ENCODE measurements around the gene USB1. TPM values are rescaled to one million over a fixed set of nuclear protein-coding genes. Genes with fewer than 3 reads are reported as not detected.

Gene USB1
- total RNA-seq, 1 experiment from 2014 or later, result 91.2 TPM

DNA sequence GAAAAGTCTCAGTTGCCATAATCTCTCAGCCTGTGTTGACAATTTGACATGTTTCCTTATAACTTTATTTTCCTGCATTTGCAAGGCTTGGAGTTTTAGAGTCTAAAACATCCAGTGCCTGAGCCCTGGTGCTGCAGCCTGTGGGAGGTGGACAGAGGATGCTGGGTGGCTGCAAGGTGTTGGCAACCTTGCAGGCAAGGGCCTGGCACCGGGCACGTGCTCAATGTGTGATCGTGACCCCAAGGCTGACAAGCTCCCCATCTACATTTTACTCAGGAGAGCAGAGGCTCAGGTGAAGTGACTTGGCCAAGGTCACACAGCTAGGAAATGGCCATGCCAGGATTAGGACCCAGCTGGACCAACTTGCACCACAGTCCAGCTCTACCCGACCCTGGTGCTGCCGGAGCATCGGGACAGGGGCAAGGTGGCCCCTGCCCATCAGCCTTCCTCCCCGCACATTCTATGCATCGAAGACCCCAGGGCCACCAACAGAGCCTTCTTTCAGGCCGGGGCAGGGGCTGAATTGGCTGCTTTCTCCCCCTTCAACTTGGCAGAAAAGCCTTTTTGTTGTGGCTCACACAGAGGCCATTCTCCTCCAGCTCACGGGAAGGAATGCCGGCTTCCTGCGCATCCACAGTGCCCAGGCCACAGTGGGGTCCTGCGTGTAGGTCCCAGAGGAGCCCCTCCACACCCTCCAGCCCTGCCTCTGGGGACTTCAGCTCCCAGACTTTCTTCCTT lies 47.5 kb downstream of the USB1 start:
- no peak for TF ChIP-seq CTCF (IDR thresholded peaks at IDR 0.05; ENCODE audit: insufficient read depth in 1 of 2, low read depth in 1 of 2, low read length in 1 of 2, severe bottlenecking in 1 of 2, unreplicated experiment in 1 of 2)
- intact Hi-C loops (cut with micrococcal nuclease; ENCODE audit: unreplicated experiment), result no loop called here
- Mint-ChIP-seq H3K27me3 (ENCODE audit: insufficient read depth, unreplicated experiment) (no peaks in the 10 kb centered on the region), H3K36me3 (ENCODE audit: insufficient read depth, unreplicated experiment) (no peaks in the 10 kb centered on the region), H3K27ac (ENCODE audit: unreplicated experiment) (no peak overlapping the region), H3K9me3 (ENCODE audit: unreplicated experiment) (no peaks in the 10 kb centered on the region), H3K4me3 (ENCODE audit: unreplicated experiment) (no peak overlapping the region), H3K4me1 (ENCODE audit: low read depth, unreplicated experiment) (peaks cover 5% of the 10 kb centered on the region)
- BruUV-seq (replicated peaks), result no TSS peak
- H3K36me3 ChIP-seq (ENCODE audit: control insufficient read depth, insufficient read depth, low read length), result no peaks in the 10 kb centered on the region
- DNase-seq, result no peak
- no peaks in the 10 kb centered on the region for H3K27me3 ChIP-seq (replicated peaks; ENCODE audit: control insufficient read depth, insufficient read depth, low read length)
- POLR2A ChIA-PET, result interaction anchor here (1.6 kb wide), 1 partner anchor 81 kb away, joined by 4 read pairs; the partner anchor contains the start of gene CFAP20
- no peaks in the 10 kb centered on the region for H3K9me3 ChIP-seq
- no peak overlapping the region for H3K4me3 ChIP-seq (ENCODE audit: low read depth, low read length)
- peaks cover 14% of the 10 kb centered on the region; the same call in 1 of the 2 replicates for H3K4me1 ChIP-seq
- CTCF ChIA-PET, result interaction anchor here (1.8 kb wide), 1 partner anchor 81 kb away, joined by 4 read pairs; the partner anchor contains the start of gene CFAP20

DNA sequence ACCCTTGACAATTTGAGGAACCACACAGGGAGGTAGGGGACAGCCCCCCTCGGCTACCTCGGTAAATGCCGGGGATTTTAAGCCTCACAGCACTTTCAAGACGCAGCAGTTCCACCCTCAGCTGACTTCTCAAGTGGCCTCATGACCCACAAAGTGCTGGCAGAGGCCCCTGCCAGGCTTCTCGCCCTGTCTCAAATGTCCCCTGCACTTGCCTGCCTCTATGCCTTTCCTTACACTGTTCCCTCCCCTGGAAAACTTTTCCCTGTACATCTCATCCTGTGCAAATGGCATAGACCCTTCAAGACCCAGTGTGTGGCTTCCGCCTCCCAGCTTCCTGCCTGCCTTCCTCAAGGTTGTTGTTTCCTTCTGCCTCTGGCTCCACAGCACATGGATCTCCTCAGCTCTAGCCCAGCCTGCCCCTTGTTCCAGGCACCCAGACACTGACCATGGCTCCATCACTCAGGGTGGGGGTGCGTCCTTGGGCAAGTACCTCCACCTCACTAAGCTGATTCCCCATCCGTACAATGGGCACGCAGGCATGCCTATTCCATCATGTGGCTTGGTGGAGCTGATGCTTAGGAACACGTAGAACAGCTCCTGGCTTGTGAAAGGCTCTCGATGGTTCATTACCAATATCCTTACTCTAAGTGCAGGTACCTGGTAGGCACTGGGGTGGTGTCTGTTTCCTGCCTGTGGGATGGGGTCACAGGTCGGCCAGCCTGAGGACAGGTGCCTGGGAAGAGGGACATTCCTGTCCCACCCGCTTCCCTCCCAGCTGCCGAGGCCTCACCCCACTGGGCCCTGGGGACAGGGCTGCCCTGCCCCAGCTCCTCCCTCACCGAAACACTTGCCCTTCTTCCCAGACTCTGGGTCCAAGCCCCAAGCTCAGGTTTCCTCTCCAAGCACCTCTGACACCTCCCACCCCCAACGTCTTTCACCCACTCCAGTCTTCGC lies 48.3 kb downstream of the USB1 start:
- Mint-ChIP-seq H3K27me3 (ENCODE audit: insufficient read depth, unreplicated experiment) (no peaks in the 10 kb centered on the region), H3K4me1 (ENCODE audit: low read depth, unreplicated experiment) (peaks cover 5% of the 10 kb centered on the region), H3K36me3 (ENCODE audit: insufficient read depth, unreplicated experiment) (no peaks in the 10 kb centered on the region), H3K9me3 (ENCODE audit: unreplicated experiment) (no peaks in the 10 kb centered on the region), H3K27ac (ENCODE audit: unreplicated experiment) (peak overlapping the region; percentile 20), H3K4me3 (ENCODE audit: unreplicated experiment) (no peak overlapping the region)
- POLR2A ChIA-PET, result interaction anchor here (0.5 kb wide), 1 partner anchor 51 kb away, joined by 6 read pairs; no protein-coding TSS in a partner anchor
- peak in 1 of 2 experiments; percentile 42 for DNase-seq
- intact Hi-C loops (cut with micrococcal nuclease; ENCODE audit: unreplicated experiment), result no loop called here
- BruUV-seq (replicated peaks), result no TSS peak
- no peaks in the 10 kb centered on the region for H3K9me3 ChIP-seq
- H3K27me3 ChIP-seq (replicated peaks; ENCODE audit: control insufficient read depth, insufficient read depth, low read length), result no peaks in the 10 kb centered on the region
- no peaks in the 10 kb centered on the region for H3K36me3 ChIP-seq (ENCODE audit: control insufficient read depth, insufficient read depth, low read length)
- H3K4me1 ChIP-seq, result peaks cover 14% of the 10 kb centered on the region; the same call in 1 of the 2 replicates
- CTCF ChIA-PET, result interaction anchor here (0.6 to 1.8 kb wide), 2 partner anchors 52 to 80 kb away, joined by 3 to 4 read pairs; partner anchors contain the start of gene CFAP20
- H3K4me3 ChIP-seq (ENCODE audit: low read depth, low read length), result no peak overlapping the region
- TF ChIP-seq CTCF (IDR thresholded peaks at IDR 0.05; ENCODE audit: insufficient read depth in 1 of 2, low read depth in 1 of 2, low read length in 1 of 2, severe bottlenecking in 1 of 2, unreplicated experiment in 1 of 2), result no peak

DNA sequence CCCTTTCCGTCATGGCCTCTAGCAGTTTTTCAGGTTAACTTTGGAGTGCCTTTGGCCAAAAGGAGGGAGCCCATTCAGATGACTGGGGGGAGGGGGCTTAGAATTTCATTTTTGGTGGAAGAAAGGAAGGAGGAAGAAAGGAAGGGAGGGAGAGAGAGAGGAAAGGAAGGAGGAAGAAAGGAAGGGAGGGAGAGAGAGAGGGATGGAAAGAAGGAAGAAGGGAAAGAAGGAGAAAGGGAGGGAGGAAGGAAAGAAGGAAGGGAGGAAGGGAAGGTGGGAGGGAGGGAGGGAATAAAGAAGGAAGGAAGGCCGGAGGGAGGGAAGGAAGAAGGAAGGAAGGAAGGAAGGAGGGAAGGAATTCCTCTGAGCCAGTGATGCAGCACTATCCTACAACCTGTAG lies 50.1 kb downstream of the USB1 start:
- H3K9me3 Mint-ChIP-seq (ENCODE audit: unreplicated experiment), result no peaks in the 10 kb centered on the region
- no peak overlapping the region for H3K27ac Mint-ChIP-seq (ENCODE audit: unreplicated experiment)
- intact Hi-C loops (cut with micrococcal nuclease; ENCODE audit: unreplicated experiment), result no loop called here
- Histone ChIP-seq H3K4me1 (peaks cover 14% of the 10 kb centered on the region; the same call in 1 of the 2 replicates), H3K36me3 (ENCODE audit: control insufficient read depth, insufficient read depth, low read length) (no peaks in the 10 kb centered on the region), H3K4me3 (ENCODE audit: low read depth, low read length) (no peak overlapping the region), H3K9me3 (no peaks in the 10 kb centered on the region), H3K27me3 (replicated peaks; ENCODE audit: control insufficient read depth, insufficient read depth, low read length) (no peaks in the 10 kb centered on the region)
- no peak for DNase-seq
- BruUV-seq (replicated peaks), result no TSS peak
- H3K36me3 Mint-ChIP-seq (ENCODE audit: insufficient read depth, unreplicated experiment), result no peaks in the 10 kb centered on the region
- no peak for TF ChIP-seq CTCF (IDR thresholded peaks at IDR 0.05; ENCODE audit: insufficient read depth in 1 of 2, low read depth in 1 of 2, low read length in 1 of 2, severe bottlenecking in 1 of 2, unreplicated experiment in 1 of 2)
- no peaks in the 10 kb centered on the region for H3K27me3 Mint-ChIP-seq (ENCODE audit: insufficient read depth, unreplicated experiment)
- CTCF ChIA-PET, result interaction anchor here (1.1 kb wide), 1 partner anchor 71 kb away, joined by 3 read pairs; no protein-coding TSS in a partner anchor
- peaks cover 5% of the 10 kb centered on the region for H3K4me1 Mint-ChIP-seq (ENCODE audit: low read depth, unreplicated experiment)
- no peak overlapping the region for H3K4me3 Mint-ChIP-seq (ENCODE audit: unreplicated experiment)
- POLR2A ChIA-PET, result no interaction called here

All from Caco-2 (cell line).